ENCODE data around the gene DPYD.

The DPYD gene

GRCh38 chr1:97918961-97919360, 1.9 kb downstream of the DPYD start:
- no peak for ATAC-seq
- H3K9me3 Mint-ChIP-seq: no peaks in the 10 kb centered on the region
- peaks cover 22% of the 10 kb centered on the region for H3K4me1 Mint-ChIP-seq
- H3K36me3 Mint-ChIP-seq: no peaks in the 10 kb centered on the region
- H3K4me3 Mint-ChIP-seq: no peak overlapping the region
- no peak overlapping the region for H3K27ac Mint-ChIP-seq
- H3K27me3 Mint-ChIP-seq: no peaks in the 10 kb centered on the region

- Mint-ChIP-seq H3K36me3 (no peaks in the 10 kb centered on the region), H3K9me3 (no peaks in the 10 kb centered on the region), H3K27me3 (no peaks in the 10 kb centered on the region), H3K27ac (no peak overlapping the region), H3K4me3 (no peak overlapping the region), H3K4me1 (no peaks in the 10 kb centered on the region)
- no peak for ATAC-seq
Measured at GRCh38 chr1:97913506-97914139, 7.2 kb downstream of the DPYD start.

- Mint-ChIP-seq H3K36me3 (no peaks in the 10 kb centered on the region), H3K27me3 (no peaks in the 10 kb centered on the region), H3K4me1 (no peaks in the 10 kb centered on the region), H3K4me3 (no peak overlapping the region), H3K27ac (no peak overlapping the region), H3K9me3 (no peaks in the 10 kb centered on the region)
- ATAC-seq: no peak
Measured at GRCh38 chr1:97911266-97912215, 9.3 kb downstream of the DPYD start.

DNA sequence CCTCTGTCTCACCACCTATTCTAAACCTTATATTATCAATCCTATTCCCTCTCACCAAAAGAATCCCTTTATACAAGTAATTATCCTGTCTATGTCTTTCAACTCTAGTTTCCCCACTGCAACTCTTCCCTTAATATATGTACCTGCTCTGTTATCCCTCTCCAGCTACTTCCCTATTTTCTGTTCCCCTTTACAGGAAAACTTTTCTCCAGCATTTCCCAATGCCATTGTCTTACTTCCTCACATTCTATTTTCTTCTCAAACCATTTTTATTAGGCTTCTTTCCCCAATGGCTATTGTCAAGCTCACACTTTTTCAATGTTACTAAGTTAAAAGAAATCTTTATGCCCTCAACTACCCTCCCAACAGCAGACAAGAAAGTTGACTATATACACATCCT, 11.6 kb downstream of the DPYD start:
- Mint-ChIP-seq H3K4me1 (no peaks in the 10 kb centered on the region), H3K4me3 (no peak overlapping the region), H3K36me3 (no peaks in the 10 kb centered on the region), H3K27ac (no peak overlapping the region), H3K9me3 (no peaks in the 10 kb centered on the region), H3K27me3 (no peaks in the 10 kb centered on the region)
- no peak for ATAC-seq

- Mint-ChIP-seq H3K9me3 (no peaks in the 10 kb centered on the region), H3K4me3 (no peak overlapping the region), H3K4me1 (no peaks in the 10 kb centered on the region), H3K27me3 (no peaks in the 10 kb centered on the region), H3K27ac (no peak overlapping the region), H3K36me3 (no peaks in the 10 kb centered on the region)
- ATAC-seq: no peak
Measured at GRCh38 chr1:97907886-97908285, 12.9 kb downstream of the DPYD start.

- H3K27ac Mint-ChIP-seq: no peak overlapping the region
- ATAC-seq: no peak
Measured at GRCh38 chr1:97906567-97907241, 14.1 kb downstream of the DPYD start.

GRCh38 chr1:97905141-97905940, 15.5 kb downstream of the DPYD start:
- Mint-ChIP-seq H3K9me3 (peaks cover 2% of the 10 kb centered on the region), H3K36me3 (no peaks in the 10 kb centered on the region), H3K27me3 (no peaks in the 10 kb centered on the region), H3K4me3 (no peak overlapping the region), H3K27ac (no peak overlapping the region), H3K4me1 (peaks cover 5% of the 10 kb centered on the region)
- ATAC-seq: no peak

More at GRCh38 chr1:97906567-97907241, 14.1 kb downstream of the DPYD start:
- H3K9me3 Mint-ChIP-seq: no peaks in the 10 kb centered on the region
- no peaks in the 10 kb centered on the region for H3K27me3 Mint-ChIP-seq
- no peaks in the 10 kb centered on the region for H3K36me3 Mint-ChIP-seq
- peaks cover 5% of the 10 kb centered on the region for H3K4me1 Mint-ChIP-seq
- no peak overlapping the region for H3K4me3 Mint-ChIP-seq

DNA sequence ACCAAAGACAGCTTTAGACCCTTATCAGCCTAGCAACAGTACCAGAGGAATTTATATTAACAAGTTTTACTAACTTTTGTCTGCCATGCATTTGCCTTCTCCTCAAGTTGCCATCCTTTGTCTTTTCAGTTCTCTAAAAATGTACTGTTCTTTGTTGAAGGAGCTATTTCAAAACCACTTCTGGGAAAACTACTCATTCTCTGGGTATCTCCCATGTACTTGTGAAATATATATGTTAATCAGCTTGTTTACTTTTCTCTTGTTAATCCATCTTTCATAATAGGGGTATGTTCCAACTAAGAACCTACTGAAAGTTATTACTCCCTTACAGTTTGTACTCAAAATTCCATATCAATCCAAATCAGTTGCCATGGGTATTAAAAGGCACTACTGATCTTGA, 16.3 kb downstream of the DPYD start:
- H3K36me3 Mint-ChIP-seq: no peaks in the 10 kb centered on the region
- H3K27ac Mint-ChIP-seq: no peak overlapping the region
- H3K4me3 Mint-ChIP-seq: no peak overlapping the region
- ATAC-seq: no peak
- H3K27me3 Mint-ChIP-seq: no peaks in the 10 kb centered on the region
- H3K9me3 Mint-ChIP-seq: peaks cover 2% of the 10 kb centered on the region
- H3K4me1 Mint-ChIP-seq: peaks cover 5% of the 10 kb centered on the region

- Mint-ChIP-seq H3K9me3 (peaks cover 5% of the 10 kb centered on the region), H3K4me3 (no peak overlapping the region), H3K27ac (no peak overlapping the region), H3K27me3 (no peaks in the 10 kb centered on the region), H3K4me1 (peaks cover 5% of the 10 kb centered on the region), H3K36me3 (peaks cover 4% of the 10 kb centered on the region)
- no peak for ATAC-seq
Measured at GRCh38 chr1:97903626-97904025, 17.2 kb downstream of the DPYD start.

- Mint-ChIP-seq H3K4me1 (peaks cover 5% of the 10 kb centered on the region), H3K36me3 (peaks cover 5% of the 10 kb centered on the region), H3K27me3 (no peaks in the 10 kb centered on the region), H3K27ac (no peak overlapping the region), H3K9me3 (peaks cover 6% of the 10 kb centered on the region), H3K4me3 (no peak overlapping the region)
- no peak for ATAC-seq
Measured at GRCh38 chr1:97902067-97902466, 18.8 kb downstream of the DPYD start.

- H3K9me3 Mint-ChIP-seq: peaks cover 6% of the 10 kb centered on the region
- ATAC-seq: no peak
- peaks cover 5% of the 10 kb centered on the region for H3K4me1 Mint-ChIP-seq
- H3K27ac Mint-ChIP-seq: no peak overlapping the region
- peaks cover 5% of the 10 kb centered on the region for H3K36me3 Mint-ChIP-seq
- H3K4me3 Mint-ChIP-seq: no peak overlapping the region
- H3K27me3 Mint-ChIP-seq: no peaks in the 10 kb centered on the region
Measured at GRCh38 chr1:97901017-97901658, 19.7 kb downstream of the DPYD start.

DNA sequence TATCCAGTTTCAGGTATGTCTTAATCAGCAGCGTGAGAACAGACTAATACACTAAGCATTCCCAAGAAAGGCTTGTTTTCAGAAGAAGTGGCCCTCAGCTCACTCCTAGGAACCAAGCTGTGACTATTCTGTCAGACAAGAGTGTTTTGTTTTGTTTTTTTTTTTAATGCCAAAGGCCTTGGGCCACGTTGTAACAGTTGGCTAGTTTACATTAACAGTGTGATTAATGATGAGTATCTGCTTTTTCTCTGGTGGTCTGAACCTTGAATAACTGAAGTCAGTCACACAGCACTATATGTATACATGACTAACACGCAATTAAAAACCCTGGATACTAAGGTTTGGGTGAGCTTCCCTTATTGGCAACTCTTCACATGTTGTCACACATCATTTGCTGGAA, 21.9 kb downstream of the DPYD start:
- no peak overlapping the region for H3K4me3 Mint-ChIP-seq
- no peak for ATAC-seq
- H3K27me3 Mint-ChIP-seq: no peaks in the 10 kb centered on the region
- H3K4me1 Mint-ChIP-seq: peaks cover 12% of the 10 kb centered on the region
- H3K9me3 Mint-ChIP-seq: peaks cover 6% of the 10 kb centered on the region
- H3K36me3 Mint-ChIP-seq: peaks cover 5% of the 10 kb centered on the region
- no peak overlapping the region for H3K27ac Mint-ChIP-seq

- ATAC-seq: no peak
- Mint-ChIP-seq H3K27me3 (no peaks in the 10 kb centered on the region), H3K36me3 (peaks cover 5% of the 10 kb centered on the region), H3K27ac (no peak overlapping the region), H3K4me3 (no peak overlapping the region), H3K4me1 (peaks cover 7% of the 10 kb centered on the region), H3K9me3 (peaks cover 4% of the 10 kb centered on the region)
Measured at GRCh38 chr1:97895278-97895677, 25.6 kb downstream of the DPYD start.

- Mint-ChIP-seq H3K36me3 (peaks cover 3% of the 10 kb centered on the region), H3K27me3 (no peaks in the 10 kb centered on the region), H3K4me1 (peaks cover 7% of the 10 kb centered on the region), H3K4me3 (no peak overlapping the region), H3K9me3 (peaks cover 3% of the 10 kb centered on the region), H3K27ac (no peak overlapping the region)
- ATAC-seq: no peak
Measured at GRCh38 chr1:97893844-97894243, 27.0 kb downstream of the DPYD start.

All from stimulated activated memory B cell treated with anti-CD40 and anti-IgM and Interleukin-4, amounts not matched to agents 10 μg/mL and 1 μg/mL and 100 μg/mL, for 72 hours (primary cell).